AG04450 (cell line): ENCODE results near the gene UPF1. TPM values are rescaled to one million over a fixed set of nuclear protein-coding genes. Genes with fewer than 3 reads are reported as not detected.

Experiments
- CTCF ChIA-PET: fragments of 300-600, 350-600 bp; formaldehyde crosslinking; extraction: SDS; loops from one replicate; lab custom pipeline; 2022; ENCODE audit warnings: antibody characterized with exemption, inconsistent platforms; lab: Charles Lee
- POLR2A ChIA-PET: fragments of 350-600 bp; formaldehyde crosslinking; extraction: SDS; loops from one replicate; lab custom pipeline; 2021; ENCODE audit warnings: antibody characterized with exemption, inconsistent platforms; lab: Yijun Ruan, JAX
- DNase-seq: peaks from one replicate; pipeline ENCODE4 v3.0.0-alpha.2; 2011; ENCODE audit warnings: low read depth, low spot score
- H3K27ac ChIP-seq: one replicate; pipeline ENCODE4 v1.5.1; 2012; ENCODE audit warnings: low read depth, low read length, control low read depth
- H3K27me3 ChIP-seq: one replicate; pipeline ENCODE4 v1.6.0; 2012; ENCODE audit warnings: low read length; ENCODE audit not compliant: control insufficient read depth, insufficient read depth
- H3K4me3 ChIP-seq: 2 replicates; pipeline ENCODE4 v1.5.1; 2011; ENCODE audit warnings: mild to moderate bottlenecking, low read depth, low read length, control low read depth
- H3K9me3 ChIP-seq: 2 replicates; pipeline ENCODE4 v1.5.1; 2012; ENCODE audit warnings: low read length; ENCODE audit not compliant: control insufficient read depth, insufficient read depth
- CTCF ChIP-seq: IDR thresholded peaks from 2 replicates; pipeline ENCODE4 v1.5.1; 2011; ENCODE audit warnings: low read depth, low read length, control low read depth, inconsistent platforms
- polyA plus RNA-seq: library from polyadenylated mRNA; depleted of rRNA; stranded (reverse); fragments of >200 nt; gene quantifications from 2 replicates; pipeline ENCODE4 v1.2.3, GENCODE V29; 2011

The UPF1 gene
- polyA plus RNA-seq, 1 experiment = 28.2 TPM

DNA sequence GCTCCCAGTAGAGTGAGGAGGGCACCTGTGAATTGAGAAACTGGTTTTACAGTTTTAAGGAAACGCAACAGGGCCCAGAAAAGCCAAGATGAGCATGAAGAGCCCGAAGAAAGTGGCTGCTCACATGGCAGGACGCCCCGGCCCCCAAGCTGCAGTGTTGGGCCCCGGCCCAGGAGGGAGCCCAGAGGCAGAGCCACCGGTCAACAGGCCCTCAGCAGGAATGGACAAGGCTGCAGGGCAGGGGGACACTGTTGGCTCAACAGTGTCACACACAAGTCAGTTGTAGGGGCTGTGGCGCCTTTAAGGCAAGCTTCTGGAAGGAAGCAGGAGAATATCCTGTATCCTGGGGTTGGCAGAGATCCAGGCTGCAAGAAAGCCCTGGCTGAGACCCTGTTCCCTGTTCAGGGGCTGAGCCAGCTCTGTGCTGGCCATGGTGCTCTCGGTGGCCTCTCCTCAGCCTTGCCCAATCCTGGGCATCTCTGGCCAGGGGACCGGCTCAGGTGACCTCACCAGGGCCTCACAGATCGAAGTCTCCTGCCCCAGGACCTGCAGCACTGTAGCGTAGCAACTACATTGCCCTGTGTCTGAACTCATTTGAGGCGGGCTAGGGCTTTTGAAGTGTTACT, 28.0 kb downstream of the UPF1 start:
- H3K27ac ChIP-seq = no peak overlapping the region
- H3K27me3 ChIP-seq = no peaks in the 10 kb centered on the region
- H3K4me3 ChIP-seq = no peak overlapping the region
- POLR2A ChIA-PET = no interaction called here
- no peaks in the 10 kb centered on the region; the same call in 1 of the 2 replicates for H3K9me3 ChIP-seq
- CTCF ChIA-PET = interaction anchor here (1.4 to 6.2 kb wide), 2 partner anchors 12 to 271 kb away, joined by 3 to 38 read pairs; partner anchors contain the start of gene REX1BD
- no peak for DNase-seq
- no peak for TF ChIP-seq CTCF

GRCh38 chr19:18860302-18860700, 28.5 kb downstream of the UPF1 start:
- no peak overlapping the region for H3K4me3 ChIP-seq
- DNase-seq = no peak
- TF ChIP-seq CTCF = no peak
- POLR2A ChIA-PET = no interaction called here
- CTCF ChIA-PET = interaction anchor here (1.4 to 6.2 kb wide), 2 partner anchors 13 to 271 kb away, joined by 3 to 38 read pairs; partner anchors contain the start of gene REX1BD
- no peaks in the 10 kb centered on the region; the same call in 1 of the 2 replicates for H3K9me3 ChIP-seq
- no peaks in the 10 kb centered on the region for H3K27me3 ChIP-seq
- H3K27ac ChIP-seq = no peak overlapping the region

- CTCF ChIA-PET = interaction anchor here (6.2 kb wide), 1 partner anchor 13 kb away, joined by 38 read pairs; no protein-coding TSS in a partner anchor
These were observed 29.0 kb downstream of the UPF1 start for GRCh38 chr19:18860725-18861124.

GRCh38 chr19:18861235-18861634, 29.5 kb downstream of the UPF1 start:
- no peak for DNase-seq
- H3K9me3 ChIP-seq = no peaks in the 10 kb centered on the region; the same call in 1 of the 2 replicates
- H3K27me3 ChIP-seq = no peaks in the 10 kb centered on the region
- CTCF ChIA-PET = interaction anchor here (6.2 kb wide), 1 partner anchor 13 kb away, joined by 38 read pairs; no protein-coding TSS in a partner anchor
- no peak for TF ChIP-seq CTCF
- H3K27ac ChIP-seq = no peak overlapping the region
- POLR2A ChIA-PET = no interaction called here
- no peak overlapping the region for H3K4me3 ChIP-seq

More at GRCh38 chr19:18860725-18861124, 29.0 kb downstream of the UPF1 start:
- POLR2A ChIA-PET = no interaction called here
- Histone ChIP-seq H3K27me3 (no peaks in the 10 kb centered on the region), H3K4me3 (no peak overlapping the region), H3K27ac (no peak overlapping the region), H3K9me3 (no peaks in the 10 kb centered on the region; the same call in 1 of the 2 replicates)
- no peak for DNase-seq
- TF ChIP-seq CTCF = no peak

DNA sequence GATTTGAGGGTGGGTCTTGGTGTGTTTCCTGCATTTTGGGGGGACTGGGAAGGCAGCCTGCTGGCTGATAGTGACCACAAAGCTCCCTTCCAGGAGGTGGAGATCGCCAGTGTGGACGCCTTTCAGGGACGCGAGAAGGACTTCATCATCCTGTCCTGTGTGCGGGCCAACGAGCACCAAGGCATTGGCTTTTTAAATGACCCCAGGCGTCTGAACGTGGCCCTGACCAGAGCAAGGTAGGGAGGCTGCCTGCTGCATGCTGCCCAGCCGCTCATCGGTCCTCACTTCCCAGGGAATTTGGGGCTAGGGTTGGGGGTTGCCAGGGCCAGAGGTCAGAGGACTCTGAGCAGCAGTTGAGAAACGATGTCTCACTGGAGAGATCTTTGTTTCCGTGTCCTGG, 30.2 kb downstream of the UPF1 start:
- no peak for TF ChIP-seq CTCF
- ChIA-PET POLR2A (interaction anchor here (0.7 kb wide), 2 partner anchors 291 to 1553 kb away, joined by 4 read pairs; no protein-coding TSS in a partner anchor), CTCF (interaction anchor here (6.2 kb wide), 1 partner anchor 14 kb away, joined by 38 read pairs; no protein-coding TSS in a partner anchor)
- H3K9me3 ChIP-seq = no peaks in the 10 kb centered on the region
- DNase-seq = no peak
- H3K4me3 ChIP-seq = no peak overlapping the region
- no peak overlapping the region for H3K27ac ChIP-seq
- no peaks in the 10 kb centered on the region for H3K27me3 ChIP-seq
